Stimulated activated CD4-positive, alpha-beta T cell treated with anti-CD3 and anti-CD28 coated beads, TNF-alpha, amount 100 ng/mL, for 24 hours (primary cell): Measurements from ENCODE around the gene FGFRL1.
"Not testable (repeated sequence)": the region's sequence is repeated elsewhere in the genome, so short reads cannot be mapped to it uniquely, and the experiment has no call there.

Experiments used
- DNase-seq, 3 experiments: peaks; one replicate each; pipeline ENCODE4 v3.0.0-alpha.2; 2020; ENCODE audit warnings: low read depth in 3 of 3

FGFRL1 gene

DNA sequence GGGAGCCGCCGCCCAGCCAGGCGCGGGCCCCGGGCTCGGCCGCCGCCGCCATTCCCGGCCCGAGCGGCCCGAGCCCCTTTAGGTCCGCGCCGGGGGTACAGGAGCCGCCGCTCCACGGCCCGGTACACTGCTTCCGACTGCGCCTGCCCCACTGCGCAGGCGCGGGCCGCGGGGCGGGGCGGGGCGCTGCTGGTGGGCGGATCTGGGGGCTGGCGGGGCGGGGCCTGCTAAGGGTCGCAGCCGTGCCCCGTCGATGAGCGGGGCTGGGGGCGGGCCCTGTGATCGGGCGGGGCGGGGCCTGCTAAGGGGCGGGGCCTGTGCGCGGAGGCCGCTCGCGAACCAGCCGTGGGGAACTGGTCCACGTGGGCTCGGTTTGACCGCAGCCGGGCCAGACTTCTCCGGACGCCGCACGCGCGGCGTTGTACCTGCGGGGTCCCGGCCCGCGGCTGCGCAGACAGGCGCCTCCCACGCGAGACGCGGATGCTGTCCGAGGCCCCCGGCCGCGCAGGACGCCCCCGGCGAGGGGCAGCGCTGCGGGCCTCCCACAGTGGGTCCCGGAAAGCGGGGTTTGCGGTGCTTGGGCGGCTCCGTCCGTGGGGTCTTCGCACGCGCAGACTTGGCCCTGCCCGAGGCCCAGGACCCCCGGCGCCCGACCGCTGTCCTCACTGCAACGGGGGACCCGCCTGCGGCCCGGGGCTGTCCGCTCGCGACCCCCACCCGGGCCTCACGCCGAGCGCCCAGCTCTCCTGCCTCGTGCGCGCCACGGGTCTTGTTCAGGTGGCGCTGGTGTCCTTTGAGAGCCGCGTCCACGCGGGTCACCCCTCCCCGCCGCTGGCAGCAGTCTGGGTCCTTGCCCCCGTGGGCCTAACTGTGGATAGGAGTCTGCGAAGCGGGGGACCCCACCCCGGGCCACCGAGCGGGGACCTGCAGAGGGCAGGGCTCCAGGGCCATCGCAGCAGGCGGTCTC lies 37.7 kb upstream of the FGFRL1 start, which contains the start of gene DGKQ:
Gene DGKQ, minus strand, starts transcription at position 139 of the 967 bp plus-strand sequence. Its CDS starts 87 bp downstream, at position 52.
- DNase-seq, result peak; percentile 74 to 80 (median 78)

DNA sequence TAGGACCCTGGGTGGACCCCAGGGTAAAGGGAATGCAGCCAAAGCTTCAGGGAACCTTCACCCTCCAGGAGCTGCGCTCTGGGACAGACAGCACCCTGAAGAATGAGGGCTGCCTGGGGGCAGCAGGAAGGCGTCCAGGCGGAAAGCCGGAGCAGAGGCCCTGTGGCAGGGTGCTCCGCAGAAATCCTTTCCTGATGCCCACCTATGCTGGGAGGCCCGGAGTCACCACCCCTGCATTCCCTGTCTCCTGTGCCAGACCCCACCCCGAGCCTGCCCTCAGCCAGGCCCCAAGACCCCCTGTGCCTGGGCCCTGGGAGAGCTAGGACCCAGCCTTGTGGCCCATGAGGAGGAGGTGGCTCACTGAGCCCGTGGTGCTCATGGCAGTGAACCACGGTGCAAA lies 36.8 kb upstream of the FGFRL1 start:
- DNase-seq, result no peak

DNA sequence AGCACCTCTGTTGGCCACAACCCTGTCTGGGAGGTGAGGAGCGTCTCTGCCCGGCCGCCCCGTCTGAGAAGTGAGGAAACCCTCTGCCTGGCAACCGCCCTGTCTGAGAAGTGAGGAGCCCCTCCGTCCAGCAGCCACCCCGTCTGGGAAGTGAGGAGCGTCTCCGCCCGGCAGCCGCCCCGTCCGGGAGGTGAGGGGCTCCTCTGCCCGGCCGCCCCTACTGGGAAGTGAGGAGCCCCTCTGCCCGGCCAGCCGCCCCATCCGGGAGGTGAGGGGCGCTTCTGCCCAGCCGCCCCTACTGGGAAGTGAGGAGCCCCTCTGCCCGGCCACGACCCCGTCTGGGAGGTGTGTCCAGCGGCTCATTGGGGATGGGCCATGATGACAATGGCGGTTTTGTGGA lies 35.4 kb upstream of the FGFRL1 start:
- not testable (repeated sequence) for DNase-seq

DNA sequence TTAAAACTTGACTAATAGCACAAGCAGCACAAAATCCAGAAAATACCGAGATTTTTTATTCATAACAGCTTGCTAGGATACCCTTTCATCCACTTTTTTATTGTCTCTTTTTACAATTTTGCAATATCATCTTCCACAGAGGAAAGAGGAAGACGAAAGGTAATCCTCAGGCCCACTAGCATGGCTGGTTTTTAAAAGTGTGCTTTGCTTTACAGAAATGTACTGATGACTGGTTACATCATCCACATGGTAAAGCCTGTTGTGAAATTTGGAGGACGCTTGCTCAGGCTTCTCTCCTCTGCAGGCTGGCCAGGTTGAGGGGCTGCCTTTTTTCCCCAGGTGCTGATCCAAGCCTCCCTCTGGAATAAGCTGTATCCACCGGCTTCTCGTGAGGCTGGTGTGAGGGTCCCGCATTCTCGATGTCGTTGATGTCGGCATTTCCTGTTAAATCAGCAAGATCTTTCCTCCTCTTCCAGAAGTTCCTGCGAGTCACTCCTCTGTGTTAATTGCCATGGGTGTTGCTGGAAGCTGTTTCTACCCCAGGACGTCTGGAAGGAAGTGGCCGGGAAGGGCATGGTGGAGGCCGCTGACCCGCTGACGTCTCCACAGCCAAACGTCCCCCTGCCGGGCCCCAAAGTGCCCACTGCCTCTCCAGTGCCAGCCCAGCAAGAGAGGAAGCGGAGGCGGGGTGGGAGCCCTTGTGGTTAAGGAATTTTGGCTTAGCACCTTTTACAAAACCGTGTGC lies 32.3 kb upstream of the FGFRL1 start:
- DNase-seq, result no peak

- DNase-seq, result no peak
Observed at GRCh38 chr4:982291-982690, 29.1 kb upstream of the FGFRL1 start.

DNA sequence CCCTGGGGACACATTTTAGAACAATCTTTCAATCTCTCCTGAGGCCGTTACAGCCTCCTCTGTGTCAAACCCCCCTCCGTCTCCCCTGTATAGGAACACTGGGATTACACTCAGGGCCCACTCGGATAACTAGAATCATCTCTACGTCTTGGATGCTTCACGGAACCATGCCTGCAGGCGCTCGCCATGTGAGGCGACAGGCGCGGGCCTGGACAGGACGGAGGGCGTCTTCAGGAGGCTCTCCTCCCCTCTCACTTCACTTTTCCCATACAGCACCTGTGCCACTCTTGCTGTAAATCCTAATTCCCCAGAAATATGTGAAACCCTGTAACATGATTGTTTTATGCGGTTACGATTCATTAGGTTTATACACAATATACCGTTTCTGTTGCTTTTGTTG lies 28.6 kb upstream of the FGFRL1 start:
- no peak for DNase-seq

DNA sequence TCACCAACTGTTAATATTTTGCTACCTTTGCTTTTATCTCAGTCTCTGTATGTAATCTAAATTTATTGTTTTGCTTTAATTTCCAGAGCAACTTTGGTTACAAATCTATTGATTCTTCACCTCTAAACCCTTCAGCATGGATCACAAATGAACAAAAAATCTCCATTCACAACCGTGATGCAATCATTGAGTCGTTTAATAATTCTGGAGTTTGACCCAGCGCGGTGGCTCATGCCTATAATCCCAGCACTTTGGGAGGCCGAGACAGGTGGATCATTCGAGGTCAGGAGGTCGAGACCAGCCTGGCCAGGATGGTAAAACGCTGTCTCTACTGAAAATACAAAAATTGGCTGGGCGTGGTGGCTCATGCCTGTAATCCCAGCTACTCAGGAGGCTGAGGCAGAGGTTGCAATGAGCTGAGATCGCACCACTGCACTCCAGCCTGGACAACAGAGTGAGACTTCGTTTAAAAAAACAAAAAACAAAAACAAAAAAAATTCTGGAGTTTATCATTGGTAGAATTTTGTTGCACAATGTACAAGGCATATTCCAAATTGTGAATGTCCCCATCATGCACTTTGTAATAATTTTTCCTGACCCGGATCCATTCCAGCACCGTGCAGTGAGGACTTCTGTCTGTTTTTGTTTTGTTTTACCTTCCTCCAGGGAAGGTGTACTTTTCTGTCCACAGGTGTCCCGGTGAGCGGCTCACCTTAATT lies 26.9 kb upstream of the FGFRL1 start:
- no peak for DNase-seq

DNA sequence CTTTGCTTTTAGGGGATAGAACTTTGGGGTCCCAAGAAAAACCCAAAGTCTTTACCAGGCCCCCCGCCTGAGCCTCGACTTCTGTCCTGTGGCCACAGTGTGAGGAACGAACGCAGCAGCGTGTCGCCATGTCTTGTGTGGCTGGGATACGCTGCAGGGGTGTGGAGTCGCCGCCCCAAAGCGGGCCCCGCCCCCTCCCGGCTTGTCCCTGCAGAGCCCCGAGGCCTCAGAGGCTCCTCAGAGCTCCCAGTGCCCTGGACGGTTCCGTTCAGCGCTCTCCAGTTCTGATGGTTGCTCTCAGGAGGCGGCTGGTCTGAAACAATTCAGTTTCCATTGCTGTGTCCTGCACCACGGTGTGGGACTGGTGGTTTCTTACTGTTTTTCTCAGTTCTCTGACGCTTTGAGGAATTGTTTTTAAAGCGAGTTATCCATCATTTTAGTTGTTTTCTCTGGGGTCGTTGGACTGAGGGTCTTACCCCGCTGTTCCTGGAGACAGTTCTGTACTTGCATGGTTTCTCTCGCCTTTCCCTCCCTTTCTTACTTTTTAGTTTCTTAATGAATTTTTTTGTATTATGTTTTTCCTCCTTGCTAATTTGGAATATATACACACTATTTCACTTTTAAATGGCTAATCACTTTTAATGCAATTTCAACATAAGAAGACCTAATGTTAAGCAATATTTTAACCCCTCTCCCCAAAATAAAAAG lies 26.1 kb upstream of the FGFRL1 start:
- peak; percentile 51 to 82 (median 58) for DNase-seq

- DNase-seq, result no peak
Observed at GRCh38 chr4:986428-986878, 25.0 kb upstream of the FGFRL1 start.

- peak; percentile 70 to 88 (median 73) for DNase-seq
Observed at GRCh38 chr4:986879-987623, 24.4 kb upstream of the FGFRL1 start, which contains the start of gene IDUA. IDUA (plus strand) TSS chr4:987044; CDS start chr4:987085, 41 bp downstream.

GRCh38 chr4:987624-988513 lies 23.6 kb upstream of the FGFRL1 start:
- no peak for DNase-seq

- DNase-seq, result no peak
Observed at GRCh38 chr4:988726-989721, 22.4 kb upstream of the FGFRL1 start.

DNA sequence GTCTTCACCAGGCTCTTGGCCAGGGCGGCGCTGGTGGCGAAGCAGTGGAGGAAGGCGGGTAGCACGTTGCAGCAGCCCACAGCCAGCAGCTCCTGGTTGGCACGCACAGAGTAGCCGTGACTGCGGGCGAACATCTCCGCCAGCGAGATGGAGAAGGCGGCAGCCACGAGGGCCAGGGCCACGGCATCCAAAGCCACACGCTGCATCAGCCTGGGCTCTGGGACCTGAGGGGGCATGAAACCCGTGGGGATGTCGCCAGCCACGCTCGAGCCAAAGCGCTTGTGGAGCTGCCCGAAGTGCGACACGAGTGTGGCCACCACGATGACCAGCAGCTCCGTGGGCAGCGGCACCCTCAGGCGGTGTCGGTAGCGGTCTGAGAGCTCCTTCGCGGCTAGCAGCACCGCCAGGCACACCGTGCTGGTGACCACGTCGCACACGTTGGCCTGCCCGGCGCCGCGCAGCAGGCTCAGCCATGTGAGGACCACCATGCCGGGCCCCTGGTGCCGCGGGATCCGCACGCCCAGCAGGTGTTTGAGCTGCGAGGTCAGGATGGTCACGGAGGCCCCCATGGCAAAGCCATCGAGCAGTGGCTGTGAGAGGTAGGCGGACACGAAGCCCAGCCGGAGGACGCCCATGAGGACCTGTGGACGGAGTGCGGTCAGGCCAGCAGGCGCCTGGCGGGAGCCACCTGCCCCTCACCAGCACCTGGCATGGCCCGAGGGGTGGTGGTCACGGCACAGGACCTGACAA lies 21.5 kb upstream of the FGFRL1 start:
- DNase-seq, result no peak

DNA sequence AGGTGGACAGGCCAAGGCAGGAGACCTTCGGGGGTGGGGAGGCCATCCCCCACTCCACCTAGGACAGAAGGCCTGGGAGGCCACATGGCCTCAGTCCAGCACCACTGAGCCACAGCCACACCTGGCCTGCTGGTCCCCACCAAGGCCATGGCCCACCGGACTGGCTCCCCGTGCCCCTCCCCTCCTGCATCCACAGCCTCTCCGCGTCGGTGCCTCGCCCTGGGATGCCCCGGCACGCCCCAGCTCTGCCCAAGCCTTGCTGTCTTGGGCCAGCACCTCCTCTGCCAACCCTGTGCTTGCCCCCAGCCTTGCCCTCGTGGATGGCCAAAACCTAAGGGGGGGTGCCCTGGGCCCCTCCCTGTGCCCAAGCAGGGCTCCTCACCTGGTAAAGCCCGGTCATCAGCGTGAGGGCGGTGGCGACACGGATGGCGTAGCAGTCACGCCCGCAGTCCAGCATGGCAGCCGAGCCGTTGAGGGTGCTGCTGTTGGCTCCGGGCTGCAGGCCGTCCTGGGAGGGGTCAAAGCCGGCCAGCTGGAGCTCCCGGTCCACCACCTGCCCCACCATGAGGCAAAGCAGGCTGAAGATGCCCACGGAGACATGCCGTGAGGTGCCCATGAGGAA lies 20.6 kb upstream of the FGFRL1 start:
- no peak for DNase-seq

DNA sequence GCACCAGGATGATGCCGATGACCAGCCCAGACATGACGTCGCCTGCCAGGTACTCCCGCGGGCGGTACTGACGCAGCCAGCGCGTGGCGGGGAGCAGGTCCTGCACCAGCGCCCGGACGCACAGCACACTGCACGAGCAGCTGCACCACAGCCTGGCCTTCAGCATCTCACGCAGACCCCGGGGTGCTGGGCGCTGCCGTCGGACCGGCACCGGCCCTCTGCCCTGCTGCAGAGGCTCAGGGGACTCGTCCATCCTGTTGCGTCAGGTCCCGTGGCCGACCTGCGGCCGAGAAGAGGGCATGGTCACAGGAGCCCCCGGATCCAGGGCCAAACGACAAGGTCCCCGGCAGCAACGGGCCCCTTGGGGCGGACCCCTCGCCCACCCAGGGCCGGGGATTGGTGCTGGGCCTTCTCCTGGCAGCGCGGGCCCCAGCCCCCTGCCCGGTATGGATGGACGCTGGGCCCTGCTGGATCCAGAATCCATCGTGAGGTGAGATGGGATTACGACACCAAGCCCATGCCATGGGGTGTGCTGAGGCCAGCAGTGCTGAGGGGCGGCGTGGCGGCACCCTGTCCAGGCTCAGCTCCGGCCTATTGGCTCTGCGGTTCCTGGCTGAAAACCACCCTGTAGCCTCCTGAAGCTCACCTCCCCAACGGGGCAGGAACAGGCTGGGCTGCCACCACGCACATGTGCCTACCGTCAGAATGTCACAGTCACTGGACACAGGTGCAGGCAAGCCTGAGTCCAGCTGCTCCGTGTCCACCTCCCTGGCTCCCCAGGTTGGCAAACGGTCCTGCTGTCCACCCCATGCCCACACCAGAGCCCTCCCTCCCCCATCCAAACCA lies 19.8 kb upstream of the FGFRL1 start:
- DNase-seq, result no peak
